ENCODE measurements around the gene METTL16.

GRCh38 chr17:2410951-2411350 is 100.7 kb downstream of the METTL16 start:
- TF ChIP-seq CTCF (IDR thresholded peaks at IDR 0.05) (no peak), POLR2A (IDR thresholded peaks at IDR 0.05) (no peak)

All from thyroid gland (tissue), 4 donors.